ENCODE measurements around the gene LCE5A.
"Not testable (repeated sequence)": the region's sequence is repeated elsewhere in the genome, so short reads cannot be mapped to it uniquely, and the experiment has no call there.

The LCE5A gene

DNA sequence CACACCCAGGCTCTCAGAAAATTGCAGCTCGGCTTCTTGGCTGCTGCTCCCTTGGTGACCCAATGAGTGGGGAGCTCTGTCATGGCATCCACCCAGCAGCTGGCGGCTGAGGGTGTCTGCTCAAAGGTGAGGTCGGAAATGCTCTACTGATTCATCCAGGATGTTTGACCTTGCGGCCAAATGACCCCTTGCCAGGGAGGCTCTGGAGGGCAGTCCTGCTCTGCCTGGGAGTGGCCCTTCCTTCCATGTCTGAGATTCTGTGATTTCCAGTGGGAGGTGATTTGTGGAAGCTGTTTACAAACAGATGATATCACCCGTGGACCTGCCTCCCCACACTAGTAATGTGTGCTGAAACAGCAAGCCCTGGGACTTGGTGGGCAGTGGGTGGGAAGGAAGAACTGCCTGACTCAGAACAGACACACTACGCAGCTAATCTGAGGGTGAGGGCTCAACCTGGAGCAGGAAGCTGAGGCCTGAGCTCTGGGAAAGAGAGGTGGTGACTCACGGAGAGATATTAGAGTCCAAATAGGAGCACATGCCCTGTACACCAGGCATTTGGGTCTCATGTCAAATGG is 6.7 kb downstream of the LCE5A start:
- DNase-seq = no peak

DNA sequence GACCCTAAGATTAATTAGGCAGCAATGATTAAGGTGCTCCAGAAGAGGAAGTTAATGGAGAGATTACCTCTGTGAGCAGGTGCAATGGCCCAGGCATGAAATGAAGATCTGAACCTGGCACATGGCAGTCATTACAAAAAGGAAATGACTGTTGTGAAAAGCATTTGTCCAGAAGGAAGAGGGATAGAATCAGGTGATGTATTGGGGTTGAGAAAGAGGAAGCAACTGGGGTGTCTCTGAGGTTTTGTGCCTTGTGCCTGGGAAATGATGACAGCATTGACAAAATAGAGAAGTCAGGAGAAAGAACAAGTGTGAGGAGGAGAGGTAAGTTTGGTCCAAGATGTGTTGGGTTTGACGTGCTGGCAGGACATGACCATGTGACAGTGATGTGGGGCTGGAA is 9.2 kb downstream of the LCE5A start:
- DNase-seq = no peak

DNA sequence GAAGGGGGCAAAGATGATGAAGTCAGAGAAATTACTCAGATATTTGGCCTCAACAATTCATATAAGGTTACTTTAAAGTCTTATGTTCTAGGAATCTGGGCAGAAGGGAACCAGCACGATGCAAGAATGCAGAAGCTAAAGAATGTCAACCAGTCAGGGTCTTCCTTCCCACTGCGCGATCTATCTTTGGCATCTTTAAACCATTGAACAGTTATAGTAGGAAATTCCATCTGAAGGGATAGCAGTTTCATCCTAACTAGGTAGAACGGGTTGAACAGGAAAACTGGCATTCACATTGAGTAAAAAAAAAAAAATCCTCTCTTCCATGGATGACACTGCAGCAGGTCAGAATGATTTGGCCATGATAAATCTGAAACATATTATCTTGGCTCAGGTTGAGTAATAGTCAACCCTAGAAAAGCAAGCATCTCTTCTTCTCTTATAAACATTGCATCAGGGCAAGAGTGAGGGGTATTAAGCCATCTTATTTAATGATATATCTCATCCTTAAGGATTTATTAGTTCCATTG is 10.0 kb downstream of the LCE5A start:
- DNase-seq = no peak

DNA sequence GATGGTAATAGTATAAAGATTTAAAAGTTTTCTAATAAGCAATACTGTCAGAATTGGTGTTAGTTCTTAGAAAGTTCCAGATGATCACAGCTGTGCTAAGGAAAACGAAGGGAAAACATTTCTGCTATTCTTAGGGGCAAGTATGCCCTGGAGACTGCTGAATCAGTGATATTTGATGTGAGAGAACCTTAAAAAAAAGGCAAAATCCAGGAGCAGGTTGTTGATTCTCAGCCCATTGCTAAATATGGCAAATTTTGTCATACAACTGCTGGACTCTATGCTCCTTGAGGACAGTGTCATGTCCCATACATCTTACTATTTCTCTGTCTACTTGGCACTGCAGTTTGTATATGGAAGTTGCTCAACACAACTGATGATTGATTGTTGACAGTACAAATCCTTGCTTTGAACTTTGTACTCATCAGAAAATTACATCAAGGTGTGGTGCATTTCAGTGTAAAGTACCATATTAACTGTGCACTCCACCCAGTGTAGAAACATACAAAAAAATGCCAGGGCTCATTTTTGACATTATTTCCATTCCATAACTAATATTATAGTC is 14.6 kb downstream of the LCE5A start:
- DNase-seq = no peak

DNA sequence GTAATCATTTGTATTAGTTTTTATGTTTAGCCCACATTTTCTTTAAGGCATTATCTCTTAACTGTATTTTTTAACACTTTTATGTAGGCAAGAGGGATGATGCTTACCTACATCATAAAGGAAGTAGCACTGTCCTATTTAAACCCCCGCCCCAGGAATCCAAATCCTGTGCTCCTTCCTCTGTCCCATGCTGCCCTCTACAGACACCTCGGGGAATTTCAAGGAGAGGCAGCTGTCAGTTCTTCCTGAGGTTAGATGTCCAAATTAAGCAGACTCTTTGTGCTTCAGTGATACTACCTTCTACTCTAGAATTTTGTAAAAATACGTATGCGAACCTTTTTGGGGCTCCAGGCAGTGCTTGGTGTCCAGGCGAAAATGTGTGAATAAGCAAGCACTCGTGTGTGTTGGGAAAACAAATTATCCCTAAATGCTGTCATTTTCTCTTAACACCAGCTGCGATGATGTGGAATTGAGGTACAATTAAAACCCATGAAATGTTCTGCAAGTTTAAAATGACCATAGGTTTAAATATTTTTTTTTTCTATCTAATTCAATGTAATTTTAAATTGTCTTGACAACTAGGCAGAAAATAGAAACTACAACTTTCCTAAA is 22.8 kb downstream of the LCE5A start:
- DNase-seq = no peak

DNA sequence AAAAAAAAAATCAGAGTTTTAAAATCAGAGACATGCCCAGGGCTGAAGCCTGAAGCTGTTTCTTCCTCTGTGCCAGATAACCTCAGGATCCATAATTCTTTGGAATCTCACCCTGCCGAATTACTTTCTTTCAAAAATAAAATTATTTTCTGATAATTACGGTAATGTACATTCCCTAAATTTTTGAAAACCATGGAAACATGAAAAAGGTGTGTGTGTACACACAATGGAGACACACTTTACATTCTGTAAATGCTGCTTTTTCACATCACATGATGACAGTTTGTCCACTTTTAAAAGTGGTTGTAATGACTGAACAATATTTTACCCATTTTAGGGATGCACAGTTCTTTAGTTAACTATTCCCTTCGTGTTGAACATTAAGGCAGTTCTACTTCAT is 25.2 kb downstream of the LCE5A start:
- no peak for DNase-seq

DNA sequence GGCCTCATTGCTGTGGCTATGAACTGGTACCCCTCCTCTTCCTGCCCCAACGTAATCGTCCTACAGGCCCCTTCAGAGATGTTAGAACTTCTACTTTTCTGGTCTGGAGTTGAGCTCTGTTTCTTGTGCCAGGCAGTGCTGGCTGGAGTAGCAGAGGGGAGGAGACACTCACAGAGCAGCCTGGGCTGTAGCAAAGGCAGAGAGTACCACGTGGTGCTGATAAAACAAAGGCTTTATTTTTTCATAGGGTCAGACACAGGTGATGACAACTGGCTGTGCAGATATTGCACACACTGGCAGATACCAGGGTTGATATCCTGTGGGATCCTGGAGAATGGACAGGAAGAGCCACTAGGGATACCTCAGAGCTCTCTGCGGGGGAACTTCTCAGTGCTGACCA is 26.9 kb downstream of the LCE5A start:
- DNase-seq = no peak

DNA sequence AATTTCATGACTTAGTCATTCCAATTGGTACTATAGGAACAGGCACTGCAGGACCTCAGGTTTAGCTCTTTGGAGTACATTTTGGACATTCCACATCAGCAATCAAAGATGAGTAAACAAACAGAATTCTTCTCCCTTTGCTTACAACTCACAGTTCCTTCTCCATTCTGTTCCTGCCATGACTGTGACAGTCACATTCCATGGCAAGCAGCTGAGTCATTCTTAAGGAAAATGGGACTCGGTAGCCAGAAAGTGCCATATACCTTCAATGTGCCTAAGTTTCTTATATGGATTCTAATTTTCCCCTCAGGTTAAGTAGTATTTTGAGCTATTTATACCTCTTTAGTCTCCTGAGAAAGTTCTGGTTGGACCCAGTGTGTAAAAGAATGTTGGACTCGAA is 29.3 kb downstream of the LCE5A start:
- DNase-seq = no peak

DNA sequence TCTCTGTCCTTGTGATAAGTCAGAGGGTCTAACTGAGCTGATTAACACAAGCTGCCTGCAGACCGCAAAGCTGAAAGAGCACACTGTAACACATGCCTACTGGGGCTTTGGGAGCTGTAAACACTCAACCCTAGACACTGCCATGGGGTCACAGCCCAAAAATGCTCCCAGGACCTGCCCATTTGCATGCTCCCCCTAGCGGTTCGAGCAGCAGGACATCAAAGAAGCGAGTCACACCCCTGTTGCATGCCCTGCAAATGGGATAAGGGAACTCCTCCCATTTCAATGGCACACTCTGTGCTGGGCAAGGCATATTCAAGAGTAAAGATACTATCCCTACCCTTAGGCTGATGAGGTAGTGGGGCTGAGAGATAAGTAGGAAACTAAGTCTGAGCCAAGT is 33.2 kb downstream of the LCE5A start:
- no peak for DNase-seq

DNA sequence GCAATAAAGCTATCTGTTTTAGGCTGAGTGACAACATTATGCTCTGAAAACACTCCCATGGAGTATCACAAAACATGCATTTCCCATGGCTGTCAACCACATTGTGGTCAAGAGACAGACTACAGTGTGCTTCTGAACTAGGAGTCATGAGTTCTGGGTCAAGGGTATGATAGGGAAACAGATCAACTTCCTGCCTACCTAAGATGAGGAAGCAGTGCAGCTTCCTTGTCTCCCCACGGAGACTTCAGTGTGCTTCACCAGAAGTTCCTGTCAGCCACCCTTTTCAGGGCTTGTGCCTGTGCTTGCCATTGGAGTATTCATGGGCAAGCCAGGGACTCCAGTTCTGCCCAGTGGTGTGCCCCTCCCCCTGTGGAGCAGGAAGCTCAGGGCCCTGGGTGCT is 36.1 kb downstream of the LCE5A start:
- no peak for DNase-seq

DNA sequence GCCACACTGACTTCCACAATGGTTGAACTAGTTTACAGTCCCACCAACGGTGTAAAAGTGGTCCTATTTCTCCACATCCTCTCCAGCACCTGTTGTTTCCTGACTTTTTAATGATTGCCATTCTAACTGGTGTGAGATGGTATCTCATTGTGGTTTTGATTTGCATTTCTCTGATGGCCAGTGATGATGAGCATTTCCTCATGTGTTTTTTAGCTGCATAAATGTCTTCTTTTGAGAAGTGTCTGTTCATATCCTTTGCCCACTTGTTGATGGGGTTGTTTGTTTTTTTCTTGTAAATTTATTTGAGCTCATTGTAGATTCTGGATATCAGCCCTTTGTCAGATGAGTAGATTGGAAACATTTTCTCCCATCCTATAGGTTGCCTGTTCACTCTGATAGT is 37.8 kb downstream of the LCE5A start:
- DNase-seq = not testable (repeated sequence)
